Epithelial cell of proximal tubule (primary cell): ENCODE measurements around the gene NT5DC3. TPM values are rescaled to one million over a fixed set of nuclear protein-coding genes. Genes with fewer than 3 reads are reported as not detected.

Experiments used
- DNase-seq: peaks from one replicate; pipeline ENCODE4 v3.0.0-alpha.2; 2011; ENCODE audit warnings: low read depth
- H3K4me3 ChIP-seq: 2 replicates; pipeline ENCODE4 v1.5.1; 2011; ENCODE audit warnings: low read depth, mild to moderate bottlenecking, low read length
- CTCF ChIP-seq: conservative IDR thresholded peaks from 2 replicates; pipeline ENCODE4 v1.5.1; 2012; ENCODE audit warnings: low read depth, mild to moderate bottlenecking, low read length
- total RNA-seq: library from RNA; depleted of rRNA; stranded (reverse); fragments of >200 nt; gene quantifications from 2 replicates; pipeline ENCODE4 v1.2.3, GENCODE V29; 2015

The NT5DC3 gene
- total RNA-seq, 1 donor from 2014 or later = 7.5 TPM

- TF ChIP-seq CTCF = no peak
- H3K4me3 ChIP-seq = no peak overlapping the region
- DNase-seq = no peak
Observed at GRCh38 chr12:103833095-103833775, 7.8 kb downstream of the NT5DC3 start.

DNA sequence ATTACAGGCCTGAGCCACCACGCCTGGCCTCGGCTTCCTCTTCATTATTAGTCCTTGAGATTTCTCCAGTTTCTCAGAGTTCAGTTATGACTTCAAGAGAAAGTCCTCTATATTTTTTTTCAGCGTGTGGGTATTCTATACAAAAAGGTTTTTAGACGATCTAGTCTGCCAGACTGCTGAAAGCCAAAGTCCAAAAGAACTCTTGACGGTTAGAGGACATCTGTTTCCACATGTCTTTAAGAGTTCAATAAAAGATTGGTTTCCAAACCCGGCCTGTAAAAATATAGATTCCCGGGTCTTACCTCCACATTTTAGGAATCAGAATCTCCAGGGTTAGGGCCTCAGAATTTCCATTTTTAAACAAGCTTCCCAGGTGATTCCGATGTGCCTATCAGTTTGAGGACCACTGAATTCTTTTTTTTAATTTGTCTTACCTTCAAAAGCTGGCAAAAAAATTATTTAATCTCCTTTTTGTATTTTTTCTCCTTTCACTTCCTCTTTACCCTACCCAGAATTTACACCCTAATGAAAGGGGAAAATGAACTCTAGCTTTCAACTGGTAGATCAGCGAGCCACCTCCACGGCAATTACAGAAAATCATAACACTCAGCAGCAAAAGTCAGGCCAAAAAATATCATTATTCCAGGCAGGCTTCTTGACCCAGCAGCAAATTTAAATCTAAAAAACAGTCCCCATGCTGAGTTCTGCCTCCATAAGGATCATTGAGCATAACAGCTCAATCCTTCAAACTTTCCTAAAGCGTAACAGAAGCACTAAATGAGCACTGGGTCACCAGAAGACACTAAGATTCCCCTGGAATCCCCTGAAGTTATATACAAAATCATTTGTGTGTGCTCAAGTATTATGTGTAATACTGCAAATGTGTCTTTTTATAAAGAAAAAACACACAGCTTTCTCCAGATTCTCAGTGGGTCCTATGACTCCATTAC lies 8.7 kb downstream of the NT5DC3 start:
- TF ChIP-seq CTCF = no peak
- no peak for DNase-seq
- no peak overlapping the region for H3K4me3 ChIP-seq

DNA sequence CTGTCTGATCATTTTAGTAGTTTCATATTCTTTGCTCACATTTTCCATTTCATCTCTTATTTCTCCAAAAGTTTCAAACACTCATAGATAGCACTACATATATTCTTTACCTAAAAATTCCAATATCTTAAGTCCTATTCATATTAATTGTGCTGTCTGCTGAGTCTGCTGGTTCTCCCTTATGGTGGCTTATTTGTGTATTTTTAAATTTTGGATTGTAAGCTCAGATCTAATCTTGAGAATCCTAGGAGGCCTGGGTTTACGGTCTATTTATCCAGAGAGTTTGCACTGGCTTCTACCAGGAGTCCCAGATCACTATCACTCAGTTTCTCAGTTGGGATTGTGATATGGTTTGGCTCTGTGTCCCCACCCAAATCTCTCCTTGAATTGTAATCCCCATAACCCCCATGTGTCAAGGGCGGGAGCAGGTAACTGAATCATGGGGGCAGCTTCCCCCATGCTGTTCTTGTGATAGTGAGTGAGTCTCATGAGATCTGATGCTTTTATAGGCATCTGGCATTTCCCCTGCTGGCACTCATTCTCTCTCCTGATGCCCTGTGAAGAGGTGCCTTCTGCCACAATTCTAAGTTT lies 10.2 kb downstream of the NT5DC3 start:
- TF ChIP-seq CTCF = no peak
- DNase-seq = no peak
- H3K4me3 ChIP-seq = no peak overlapping the region

DNA sequence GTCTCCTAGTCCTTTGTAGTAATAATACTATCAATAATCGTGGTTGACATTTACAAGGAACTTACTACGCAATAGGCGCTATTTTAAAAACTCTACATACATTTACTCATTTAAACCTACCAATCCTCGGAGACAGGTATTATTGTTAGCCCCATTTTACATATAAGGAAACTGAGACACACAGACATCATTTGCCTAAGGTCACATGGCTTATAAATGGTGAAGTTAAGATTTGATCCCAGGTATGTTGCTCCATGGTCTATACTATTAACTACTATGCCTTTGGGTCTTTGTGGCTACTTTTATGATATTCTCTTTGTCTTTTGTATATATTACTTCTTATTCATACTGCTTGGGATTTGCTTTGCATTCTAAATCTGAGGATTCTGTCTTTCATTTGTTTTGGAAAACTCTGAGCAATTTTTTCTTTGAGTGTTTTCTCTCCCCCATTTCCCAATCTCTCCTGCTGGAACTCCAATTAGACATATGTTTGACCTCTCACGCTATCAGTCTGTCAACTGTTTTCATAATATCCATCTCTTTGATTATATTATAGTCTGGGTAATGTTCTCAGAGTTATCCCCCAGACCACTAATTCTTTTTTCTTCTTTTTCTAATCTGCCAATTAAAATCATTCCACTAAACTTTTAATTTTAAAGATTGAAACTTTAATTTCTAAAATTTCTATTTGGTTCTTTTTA lies 10.9 kb downstream of the NT5DC3 start:
- TF ChIP-seq CTCF = no peak
- no peak overlapping the region for H3K4me3 ChIP-seq
- no peak for DNase-seq

DNA sequence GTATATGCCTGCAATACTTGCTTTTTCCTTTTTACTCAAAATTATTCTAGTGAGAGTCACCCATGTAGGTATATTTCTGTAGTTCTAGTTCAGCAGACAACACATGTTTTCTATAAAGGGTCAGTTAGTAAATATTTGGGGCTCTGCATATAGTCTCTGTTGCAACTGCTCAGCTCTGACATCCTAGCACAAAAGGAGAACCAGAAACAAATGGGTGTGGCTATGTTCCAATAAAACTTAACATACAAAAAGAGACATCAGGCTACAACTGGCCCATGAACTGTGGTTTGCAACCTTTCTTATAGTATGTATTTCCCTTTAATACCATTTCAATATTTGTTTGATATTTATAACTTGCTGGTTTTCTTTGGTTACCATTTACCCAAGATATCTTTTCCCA lies 11.9 kb downstream of the NT5DC3 start:
- DNase-seq = no peak
- no peak for TF ChIP-seq CTCF
- H3K4me3 ChIP-seq = no peak overlapping the region

DNA sequence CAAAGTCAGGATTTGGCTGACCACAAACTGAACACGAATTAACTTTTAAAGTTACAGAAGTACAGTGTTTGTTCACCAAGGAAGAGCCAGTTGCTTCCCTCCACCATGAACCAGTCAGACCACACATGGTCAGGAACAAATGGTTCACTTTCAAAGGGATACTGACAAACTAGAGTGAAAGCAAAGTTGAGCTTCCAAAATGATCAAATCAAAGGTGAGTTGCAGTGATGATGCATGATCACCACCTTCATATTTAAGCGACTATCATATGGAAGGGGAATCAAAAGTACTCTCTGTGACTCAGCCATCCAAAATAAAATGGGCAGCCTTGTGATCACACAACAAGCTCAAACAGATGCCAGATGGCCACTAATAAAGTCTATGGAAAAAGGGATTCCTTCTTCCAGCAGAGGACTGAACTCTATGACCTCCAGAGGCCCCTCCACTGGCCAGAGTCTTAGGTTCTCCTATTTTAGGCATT lies 13.1 kb downstream of the NT5DC3 start:
- no peak for TF ChIP-seq CTCF
- DNase-seq = no peak
- H3K4me3 ChIP-seq = no peak overlapping the region
